ENCODE results near the gene SSH3.

DNA sequence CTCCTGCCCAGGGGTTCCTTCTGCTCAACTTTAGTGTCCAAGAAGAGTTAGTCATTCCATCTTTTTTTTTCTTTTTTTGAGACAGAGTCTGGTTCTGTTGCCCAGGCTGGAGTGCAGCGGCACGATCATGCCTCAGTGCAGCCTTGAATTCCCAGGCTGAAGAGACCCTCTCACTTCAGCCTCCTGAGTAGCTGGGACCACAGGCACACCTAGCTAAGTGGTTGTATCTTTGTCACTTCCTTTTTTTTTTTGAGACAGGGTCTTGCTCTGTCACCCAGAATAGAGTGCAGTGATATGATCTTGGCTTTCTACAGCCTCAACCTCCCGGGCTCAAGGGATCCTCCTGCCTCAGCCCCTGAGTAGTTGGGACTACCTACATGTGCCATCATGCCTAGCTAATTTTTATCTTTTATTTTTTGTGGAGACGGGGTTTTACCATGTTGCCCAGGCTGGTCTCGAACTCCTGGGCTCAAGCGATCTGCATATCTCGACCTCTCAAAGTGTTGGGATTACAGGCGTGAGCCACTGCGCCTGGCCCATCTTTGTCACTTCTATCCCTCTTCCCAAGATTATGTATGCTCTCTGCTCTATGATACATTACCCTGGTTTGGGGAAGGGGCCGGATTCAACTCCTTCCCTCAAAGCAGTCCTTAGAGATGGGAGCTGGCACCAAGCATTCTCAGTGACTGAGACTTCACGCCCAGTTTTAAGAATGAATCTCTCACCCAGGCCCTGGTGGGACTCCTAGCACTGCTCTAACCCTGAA, 10.0 kb downstream of the SSH3 start:
- TF ChIP-seq EZH2 (IDR thresholded peaks at IDR 0.05; ENCODE audit: low read length, missing control alignments), result no peak
- no peak for TF ChIP-seq CTCF (conservative IDR thresholded peaks at IDR 0.05 in 1 of 2, IDR thresholded peaks at IDR 0.05 in 1 of 2; ENCODE audit: low read depth in 1 of 2, low read length in 2 of 2)

Data from fibroblast of lung (primary cell).